ENCODE data around the gene CADPS.

- no peak for TF ChIP-seq CTCF (IDR thresholded peaks at IDR 0.05)
- no peak for TF ChIP-seq NR2C2 (CRISPR knock-in tag; IDR thresholded peaks at IDR 0.05)
- TF ChIP-seq ATF2 (CRISPR knock-in tag; IDR thresholded peaks at IDR 0.05; ENCODE audit: borderline replicate concordance, low read depth), result no peak
- TF ChIP-seq MAX (CRISPR knock-in tag; IDR thresholded peaks at IDR 0.05), result no peak
Observed at GRCh38 chr3:62655056-62655690, 220.0 kb downstream of the CADPS start.
